HG02678 (cell line): ENCODE data around the gene NCF2.
A peak's percentile ranks its signal among the peaks of the same experiment; 100 is the strongest.

Experiments used
- ATAC-seq: cut with Tn5 transposase; IDR thresholded peaks from one replicate; pipeline ENCODE4 v1.9.1; 2021; ENCODE audit warnings: mild to moderate bottlenecking, moderate library complexity; ENCODE audit not compliant: unreplicated experiment

The NCF2 gene

GRCh38 chr1:183585038-183585437 is 5.2 kb downstream of the NCF2 start:
- ATAC-seq: no peak

- ATAC-seq: no peak
These were observed 6.1 kb downstream of the NCF2 start for GRCh38 chr1:183584147-183584546.

- ATAC-seq: no peak
These were observed 6.8 kb downstream of the NCF2 start for GRCh38 chr1:183583466-183583865.

GRCh38 chr1:183582021-183582713 is 8.1 kb downstream of the NCF2 start:
- no peak for ATAC-seq

GRCh38 chr1:183580281-183580682 is 10.0 kb downstream of the NCF2 start:
- peak; percentile 49 for ATAC-seq

GRCh38 chr1:183578856-183579255 is 11.4 kb downstream of the NCF2 start:
- ATAC-seq: no peak

- ATAC-seq: no peak
These were observed 12.3 kb downstream of the NCF2 start for GRCh38 chr1:183577897-183578465.

GRCh38 chr1:183576537-183576936 is 13.7 kb downstream of the NCF2 start:
- ATAC-seq: no peak

GRCh38 chr1:183575606-183576005 is 14.7 kb downstream of the NCF2 start:
- no peak for ATAC-seq

- no peak for ATAC-seq
These were observed 17.5 kb downstream of the NCF2 start for GRCh38 chr1:183572721-183573120.

- no peak for ATAC-seq
These were observed 18.5 kb downstream of the NCF2 start for GRCh38 chr1:183571678-183572268.

GRCh38 chr1:183570451-183570850 is 19.8 kb downstream of the NCF2 start:
- ATAC-seq: no peak

GRCh38 chr1:183569801-183570200 is 20.5 kb downstream of the NCF2 start:
- no peak for ATAC-seq

- no peak for ATAC-seq
These were observed 21.1 kb downstream of the NCF2 start for GRCh38 chr1:183569141-183569540.

GRCh38 chr1:183568176-183569021 is 21.9 kb downstream of the NCF2 start:
- ATAC-seq: no peak

GRCh38 chr1:183567584-183567983 is 22.7 kb downstream of the NCF2 start:
- ATAC-seq: peak; percentile 76

GRCh38 chr1:183566026-183566425 is 24.2 kb downstream of the NCF2 start:
- no peak for ATAC-seq

GRCh38 chr1:183565261-183565660 is 25.0 kb downstream of the NCF2 start:
- ATAC-seq: no peak

- no peak for ATAC-seq
These were observed 27.6 kb downstream of the NCF2 start for GRCh38 chr1:183562701-183563100.

- no peak for ATAC-seq
These were observed 31.2 kb downstream of the NCF2 start for GRCh38 chr1:183559061-183559460.

GRCh38 chr1:183554577-183554976 is 35.7 kb downstream of the NCF2 start:
- ATAC-seq: no peak

GRCh38 chr1:183553764-183554163 is 36.5 kb downstream of the NCF2 start:
- no peak for ATAC-seq
